Stimulated activated CD8-positive, alpha-beta memory T cell treated with anti-CD3 and anti-CD28 coated beads, Interleukin-7, amount 100 ng/mL, for 1 hour (primary cell): ENCODE results near the gene B4GALT4.

Experiments used
- DNase-seq, 2 donors: peaks; one replicate each; pipeline ENCODE4 v3.0.0-alpha.2; 2020; ENCODE audit warnings: low read depth in 2 of 2

B4GALT4 gene

GRCh38 chr3:119237299-119237698 is 3.4 kb downstream of the B4GALT4 start:
- no peak for DNase-seq

DNA sequence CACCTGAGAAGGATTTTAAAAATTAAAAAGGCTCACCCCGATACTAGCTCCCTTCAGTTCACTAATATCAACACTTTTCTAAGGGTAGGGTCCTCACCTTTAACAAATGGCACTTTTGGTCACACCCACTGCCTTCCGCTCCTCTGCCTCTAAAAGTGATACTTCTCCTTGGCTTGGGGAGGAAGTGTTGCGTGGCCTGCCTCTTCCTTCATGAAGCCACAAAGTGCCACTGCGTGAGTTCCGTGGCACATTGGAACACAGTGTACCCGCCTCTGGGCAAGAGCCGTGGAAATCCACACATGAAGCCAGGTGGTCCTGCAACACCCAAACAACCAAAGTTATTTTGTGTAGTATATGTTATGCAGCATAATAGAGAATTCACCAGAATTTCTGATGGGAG is 3.9 kb downstream of the B4GALT4 start:
- DNase-seq = no peak

- DNase-seq = no peak
These were observed 5.5 kb downstream of the B4GALT4 start for GRCh38 chr3:119235151-119235550.

DNA sequence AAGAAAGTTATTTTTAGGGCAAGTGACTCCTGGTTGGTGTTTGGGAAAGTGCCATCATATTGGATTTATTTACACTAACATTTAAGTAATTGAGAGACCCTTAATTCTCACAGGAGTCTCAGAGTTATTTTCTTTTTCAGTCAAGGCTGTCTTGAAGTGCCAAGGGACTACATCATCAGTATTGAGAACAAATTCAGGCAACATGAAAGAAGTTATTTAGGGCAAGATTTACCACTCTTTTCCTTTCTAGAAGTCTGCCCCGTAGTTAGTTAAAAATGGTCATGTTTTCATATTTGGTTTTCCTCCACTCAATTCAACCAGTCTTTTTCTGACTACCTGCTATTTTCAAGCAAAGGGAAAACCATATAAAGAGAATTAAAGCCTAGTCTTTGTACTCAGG is 6.1 kb downstream of the B4GALT4 start:
- no peak for DNase-seq

DNA sequence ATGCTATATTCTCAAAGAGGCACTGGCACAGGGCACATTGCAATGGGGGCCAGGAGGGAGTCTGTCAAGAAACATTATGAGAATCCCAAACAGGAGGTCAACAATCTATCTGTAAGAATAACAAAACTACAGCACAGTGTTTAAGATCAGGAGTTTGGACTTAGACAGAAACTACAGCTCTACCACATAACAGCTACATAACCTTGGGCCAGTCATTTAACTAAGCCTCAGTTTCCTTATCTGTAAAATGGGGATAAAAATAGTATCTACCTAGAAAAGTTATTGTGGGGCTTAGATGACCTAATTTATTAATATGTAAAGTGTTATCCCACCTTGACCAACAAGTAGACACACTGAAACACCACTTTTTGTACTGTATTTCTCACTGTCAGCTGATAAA is 9.9 kb downstream of the B4GALT4 start:
- DNase-seq = no peak

DNA sequence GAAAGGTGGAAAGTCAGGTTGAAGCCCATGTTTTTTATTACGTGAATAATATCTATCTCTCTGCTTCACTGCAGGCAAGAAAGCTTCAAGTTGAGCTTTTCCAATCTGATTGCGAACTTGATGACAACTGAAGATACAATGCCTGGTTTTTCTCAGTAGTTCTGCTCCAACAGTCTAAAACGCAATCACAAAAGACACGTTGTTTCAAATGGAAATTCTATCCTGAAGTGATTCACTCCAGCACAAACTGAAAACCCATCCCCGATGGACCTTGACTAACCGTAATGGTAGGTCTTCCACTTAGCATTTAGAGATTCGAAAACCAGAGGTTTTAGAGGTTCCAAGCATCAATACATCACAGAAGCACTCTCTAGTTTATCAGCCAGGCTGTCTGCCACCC is 10.6 kb downstream of the B4GALT4 start:
- no peak for DNase-seq

DNA sequence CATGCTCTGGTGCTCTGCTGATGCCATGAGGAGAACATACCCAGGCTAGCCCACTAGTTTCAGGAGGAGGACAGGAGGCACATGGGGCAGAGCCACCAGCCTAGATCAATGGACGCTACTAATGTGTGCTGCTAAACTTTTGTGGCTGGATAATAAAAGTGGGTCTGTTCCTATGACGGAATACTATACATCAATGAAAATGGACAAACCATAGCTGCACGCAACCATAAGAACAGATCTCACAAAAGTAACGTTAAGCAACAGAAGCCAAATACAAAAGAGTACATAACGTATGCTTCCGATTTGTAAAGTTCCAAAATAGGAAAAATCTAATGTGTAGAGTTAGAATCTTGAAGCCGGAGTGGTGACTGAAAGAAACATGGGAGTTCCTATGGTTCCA is 11.5 kb downstream of the B4GALT4 start:
- DNase-seq = no peak

DNA sequence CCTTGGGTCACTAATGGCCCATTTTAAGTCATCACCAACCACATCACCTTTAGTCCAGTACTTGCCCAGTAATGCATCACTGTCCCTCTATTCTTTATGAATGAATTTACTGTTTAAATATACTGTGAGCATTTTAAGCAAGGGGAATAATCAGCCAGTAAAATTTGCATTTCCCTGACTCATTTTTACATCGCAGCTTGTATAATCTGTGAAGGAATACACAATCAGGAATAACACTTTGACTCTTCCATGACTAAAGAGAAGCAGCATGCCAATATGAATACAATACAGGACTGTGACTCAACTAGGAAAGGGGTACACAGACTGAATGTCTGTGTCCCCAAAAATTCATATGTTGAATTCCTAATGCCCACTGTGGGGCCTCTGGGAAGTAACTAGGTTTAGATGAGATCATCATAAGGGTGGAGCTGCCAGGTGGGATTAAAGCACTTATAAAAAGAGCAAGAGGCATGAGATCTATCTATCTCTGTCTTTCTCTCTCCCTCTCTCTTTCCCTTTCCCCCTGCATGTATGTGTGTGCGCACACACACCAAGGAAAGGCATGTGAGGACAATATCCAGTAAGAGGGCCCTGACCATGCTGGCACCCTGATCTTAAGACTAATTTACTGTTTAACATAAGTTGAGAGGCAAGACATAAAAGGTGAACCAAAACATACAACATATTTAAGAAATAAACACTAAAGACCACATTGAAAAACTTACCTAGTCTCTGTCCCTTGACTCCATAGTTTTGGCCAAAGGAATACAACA is 12.1 kb downstream of the B4GALT4 start:
- no peak for DNase-seq

GRCh38 chr3:119227070-119227850 is 13.4 kb downstream of the B4GALT4 start:
- DNase-seq = no peak

GRCh38 chr3:119225121-119225520 is 15.6 kb downstream of the B4GALT4 start:
- DNase-seq = no peak

GRCh38 chr3:119223511-119223910 is 17.2 kb downstream of the B4GALT4 start:
- no peak for DNase-seq

DNA sequence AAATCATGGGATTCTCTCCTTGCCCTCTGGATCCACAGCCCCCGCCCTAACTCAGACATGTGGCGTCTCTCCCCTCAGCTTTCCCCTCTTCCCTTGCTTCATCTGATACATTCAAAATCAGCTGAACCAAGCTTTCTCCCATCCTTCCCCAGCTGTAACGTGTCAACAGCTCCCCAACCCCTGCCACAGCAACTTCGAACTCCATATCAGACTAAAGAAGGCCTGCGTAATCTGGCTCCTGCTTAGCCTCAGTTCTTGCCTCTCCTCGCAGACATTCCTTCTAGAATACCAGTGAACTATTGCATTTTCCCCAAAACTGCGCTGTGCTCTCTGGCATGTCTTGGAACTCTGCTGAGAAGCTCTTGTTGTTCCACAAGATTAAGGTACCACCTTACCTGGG is 18.3 kb downstream of the B4GALT4 start:
- DNase-seq = no peak

DNA sequence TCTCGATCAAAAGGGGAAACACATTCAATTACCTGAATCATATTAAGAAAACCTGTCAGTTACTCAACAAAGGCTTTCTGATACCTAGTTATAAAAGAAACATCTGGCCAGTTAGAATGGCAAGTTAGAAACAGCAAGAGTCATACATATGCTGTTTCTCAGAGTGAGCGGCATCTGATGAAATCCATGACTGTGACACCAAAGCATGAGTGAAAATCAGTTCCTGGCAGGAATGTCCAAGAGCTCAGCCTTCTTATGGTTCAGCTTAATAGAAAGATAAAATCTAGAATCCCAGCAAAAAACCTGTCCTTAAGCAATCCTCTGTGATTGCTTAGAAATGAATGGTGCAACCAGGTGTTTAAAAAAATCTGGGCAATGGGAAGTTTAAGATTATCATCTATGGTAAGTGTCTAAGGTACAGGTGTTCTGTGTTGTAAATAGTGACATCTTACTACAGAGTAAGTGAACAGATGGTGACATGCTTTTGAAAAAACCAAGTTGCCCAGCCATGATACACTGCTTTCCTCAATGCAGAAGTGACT is 18.8 kb downstream of the B4GALT4 start:
- no peak for DNase-seq

GRCh38 chr3:119220970-119221667 is 19.6 kb downstream of the B4GALT4 start:
- DNase-seq = no peak

DNA sequence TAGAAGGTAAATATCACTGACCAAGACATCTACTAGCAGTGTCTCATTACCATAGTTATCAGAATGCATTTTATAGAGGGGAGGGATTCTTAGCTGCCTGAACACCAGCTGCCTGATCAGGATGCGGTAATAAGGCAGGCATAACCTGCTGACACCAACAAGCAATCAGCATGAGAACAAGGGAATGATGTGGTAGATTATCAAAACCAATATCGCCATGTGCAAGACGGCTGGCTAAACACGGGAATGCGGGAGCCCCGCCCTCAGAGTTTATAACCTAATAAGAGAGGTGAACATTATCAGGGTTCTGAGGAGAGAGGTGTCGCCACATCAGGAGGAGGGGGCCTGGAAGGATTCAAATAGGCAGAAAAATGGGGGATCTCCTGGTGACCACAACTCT is 20.5 kb downstream of the B4GALT4 start:
- DNase-seq = no peak

GRCh38 chr3:119219069-119219468 is 21.6 kb downstream of the B4GALT4 start:
- no peak for DNase-seq

- no peak for DNase-seq
These were observed 28.9 kb downstream of the B4GALT4 start for GRCh38 chr3:119211803-119212202.

GRCh38 chr3:119211193-119211592 is 29.5 kb downstream of the B4GALT4 start:
- no peak for DNase-seq

GRCh38 chr3:119207512-119207875 is 33.2 kb downstream of the B4GALT4 start:
- no peak for DNase-seq

DNA sequence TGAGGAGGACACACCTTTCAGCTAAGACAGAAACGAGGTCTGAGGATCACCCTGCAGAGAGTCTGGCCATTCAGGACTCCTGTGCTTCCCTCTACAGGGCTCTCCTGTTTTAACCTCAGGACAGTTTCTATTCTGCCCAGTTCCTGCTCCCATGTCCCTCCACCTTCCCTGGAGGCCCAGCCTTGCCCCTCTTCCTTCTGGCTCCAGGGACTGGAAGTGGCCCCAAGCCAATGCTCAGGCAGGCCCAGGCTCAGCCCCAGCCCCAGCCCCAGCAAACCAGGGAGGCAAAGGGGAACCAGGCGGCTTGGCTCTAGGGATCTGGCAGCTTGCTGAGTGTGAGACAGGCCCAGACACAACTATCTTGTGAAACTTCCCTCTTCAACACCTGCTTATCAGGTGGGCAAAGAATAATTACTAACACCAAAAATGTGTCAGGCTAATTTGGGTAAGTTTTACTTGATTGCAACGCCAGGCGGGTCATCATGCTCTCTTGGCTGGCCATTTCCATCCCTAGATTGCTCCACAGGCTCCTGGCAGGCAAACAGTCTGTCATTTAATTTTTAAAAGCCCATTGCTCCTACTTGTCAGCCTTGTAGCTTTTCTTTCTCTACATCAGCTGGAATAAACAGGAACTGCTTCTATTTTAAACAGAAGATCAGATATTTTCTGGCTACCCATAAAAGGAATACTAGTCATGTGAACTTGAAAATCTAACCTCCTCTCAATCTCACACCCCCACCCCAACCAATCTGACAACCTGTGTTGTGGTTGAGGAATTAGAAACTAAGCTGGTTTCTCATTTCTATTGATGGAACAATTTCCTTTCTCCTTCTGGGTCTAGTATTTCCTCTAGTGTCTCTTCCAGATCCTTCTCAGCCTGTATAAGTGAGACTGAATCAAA is 33.8 kb downstream of the B4GALT4 start:
- DNase-seq = no peak

- no peak for DNase-seq
These were observed 35.0 kb downstream of the B4GALT4 start for GRCh38 chr3:119205685-119206084.
